PC-9 (cell line): ENCODE measurements around the gene DFFA.

ENCODE experiments used
- CTCF ChIP-seq: fragments of 200-600 bp; sonication (generic); conservative IDR thresholded peaks from 2 replicates; pipeline ENCODE4 v1.6.1; 2017; ENCODE audit warnings: mixed run types, antibody characterized with exemption, mild to moderate bottlenecking, moderate library complexity
- EZH2 ChIP-seq: fragments of 200-600 bp; sonication (generic); IDR thresholded peaks from 2 replicates; pipeline ENCODE4 v1.8.0; 2017; ENCODE audit warnings: antibody characterized with exemption, low read depth

GRCh38 chr1:10459184-10459583 lies 13.1 kb downstream of the DFFA start:
- no peak for TF ChIP-seq CTCF
- TF ChIP-seq EZH2: no peak
